T-cell (primary cell): Measurements from ENCODE around the gene ZSCAN21. TPM values are rescaled to one million over a fixed set of nuclear protein-coding genes. Genes with fewer than 3 reads are reported as not detected.

ENCODE experiments used
- ATAC-seq, 4 experiments: fragments of 200-7000 bp in 3 of 4; fragments of 150-1000 bp in 1 of 4; cut with Tn5 transposase; replicated peaks in 1 of 4; 1 replicate in 3 of 4; 2 replicates in 1 of 4; pipeline ENCODE4 v1.10.0; 2021; ENCODE audit warnings: moderate library complexity in 3 of 4, mild to moderate bottlenecking in 2 of 4, moderate number of reproducible peaks in 1 of 4
- CTCF ChIA-PET, 2 donors: fragments of 300-600 bp; sonication (Branson Sonifier 250); formaldehyde crosslinking; loops; one replicate each; lab custom pipeline; 2022; ENCODE audit warnings: antibody characterized with exemption in 2 of 2; lab: Charles Lee
- POLR2A ChIA-PET, 2 donors: fragments of 300-600 bp; sonication (Branson Sonifier 250); formaldehyde crosslinking; loops; one replicate each; lab custom pipeline; 2022; ENCODE audit warnings: antibody characterized with exemption in 2 of 2; lab: Charles Lee
- DNase-seq, 35 experiments: peaks; one replicate each; pipeline versions ENCODE4 v3.0.0 to v3.0.0-alpha.2; 2013 to 2023
- H3K27ac ChIP-seq: one replicate; pipeline ENCODE4 v1.5.1; 2013; ENCODE audit warnings: low read length
- H3K27me3 ChIP-seq, 2 experiments: replicated peaks in 1 of 2; 1 replicate in 1 of 2; 2 replicates in 1 of 2; pipeline versions ENCODE4 v1.6.1 to v1.7.0; 2013; ENCODE audit warnings: low read length in 1 of 2, mixed read lengths in 1 of 2; ENCODE audit not compliant: control insufficient read depth in 2 of 2, insufficient read depth in 2 of 2; ENCODE audit errors: extremely low read depth in 1 of 2
- H3K36me3 ChIP-seq, 2 donors: 1 replicate in 1 of 2; 2 replicates in 1 of 2; pipeline versions ENCODE4 v1.6.1 to v1.7.0; 2013; ENCODE audit warnings: low read length in 1 of 2; ENCODE audit not compliant: control insufficient read depth in 2 of 2, insufficient read depth in 1 of 2; ENCODE audit errors: extremely low read depth in 1 of 2
- H3K4me1 ChIP-seq, 2 experiments: 1 replicate in 1 of 2; 2 replicates in 1 of 2; pipeline versions ENCODE4 v1.6.1 to v1.7.0; 2013; ENCODE audit warnings: low read length in 2 of 2, mixed read lengths in 1 of 2; ENCODE audit not compliant: insufficient read depth in 2 of 2, control insufficient read depth in 1 of 2; ENCODE audit errors: extremely low read depth in 1 of 2
- H3K4me3 ChIP-seq, 2 donors: 1 replicate in 1 of 2; 2 replicates in 1 of 2; pipeline versions ENCODE4 v1.5.1 to v1.7.0; 2013; ENCODE audit warnings: mild to moderate bottlenecking in 2 of 2, low read length in 1 of 2, moderate library complexity in 1 of 2; ENCODE audit not compliant: control insufficient read depth in 1 of 2; ENCODE audit errors: extremely low read depth in 1 of 2
- H3K9me3 ChIP-seq: 2 replicates; pipeline ENCODE4 v1.7.0; 2013
- H3K27ac Mint-ChIP-seq, 2 donors: one replicate each; pipeline ENCODE4 v1.8.0; 2020 to 2021; ENCODE audit warnings: mild to moderate bottlenecking in 2 of 2, mixed read lengths in 2 of 2
- H3K27me3 Mint-ChIP-seq, 2 donors: one replicate each; pipeline ENCODE4 v1.8.0; 2021 to 2022; ENCODE audit warnings: mixed read lengths in 2 of 2
- H3K36me3 Mint-ChIP-seq: one replicate; pipeline ENCODE4 v1.8.0; 2021; ENCODE audit warnings: mixed read lengths
- H3K4me1 Mint-ChIP-seq, 3 donors: one replicate each; pipeline ENCODE4 v1.8.0; 2020 to 2022; ENCODE audit warnings: mixed read lengths in 3 of 3, mild to moderate bottlenecking in 1 of 3
- H3K4me3 Mint-ChIP-seq, 3 donors: one replicate each; pipeline ENCODE4 v1.8.0; 2020 to 2022; ENCODE audit warnings: mild to moderate bottlenecking in 3 of 3, mixed read lengths in 3 of 3, moderate library complexity in 3 of 3
- H3K9me3 Mint-ChIP-seq, 3 donors: one replicate each; pipeline ENCODE4 v1.8.0; 2020 to 2022; ENCODE audit warnings: mixed read lengths in 3 of 3
- WGBS: methylation state at CpG from one replicate; pipeline ENCODE4 v1.1.5; 2013; ENCODE audit warnings: missing lambda C conversion rate; ENCODE audit not compliant: insufficient coverage; 5-methylcytosine and 5-hydroxymethylcytosine counted together
- total RNA-seq, 35 experiments: library from RNA in 6 of 35; stranded (reverse) in 6 of 35; fragments of 120-200 nt in 1 of 35; gene quantifications; one replicate each; pipeline versions ENCODE4 v1.2.1 to v1.2.4 and lab custom pipeline; 2013 to 2026

ZSCAN21 gene
- total RNA-seq, 5 donors from 2014 or later (not counting 1 experiment from before 2014, with no cell fraction given): 4.4 to 9.9 (median 9.3) TPM

- H3K36me3 ChIP-seq: peaks cover 11 to 42% of the 10 kb centered on the region in 2 donors
- DNase-seq: no peak
- Mint-ChIP-seq H3K27me3 (no peaks in the 10 kb centered on the region), H3K27ac (no peak overlapping the region), H3K4me1 (peaks cover 38 to 47% (median 46%) of the 10 kb centered on the region in 3 donors), H3K36me3 (peaks cover 31% of the 10 kb centered on the region), H3K9me3 (no peaks in the 10 kb centered on the region), H3K4me3 (no peak overlapping the region)
- ATAC-seq: no peak
- H3K9me3 ChIP-seq: no peaks in the 10 kb centered on the region
- no peaks in the 10 kb centered on the region for H3K27me3 ChIP-seq
- WGBS: no CpG with 5 or more reads among the region's 3 CpGs
- peaks cover 5 to 15% of the 10 kb centered on the region in 2 experiments for H3K4me1 ChIP-seq
- POLR2A ChIA-PET: interaction anchor here in 1 of 2 donors (0.7 kb wide), 1 partner anchor 545 kb away, joined by 8 read pairs; no protein-coding TSS in a partner anchor
- CTCF ChIA-PET: interaction anchor here (0.6 to 1.0 kb wide), 3 partner anchors 15 to 410 kb away, joined by 3 to 4 read pairs (median 3); no protein-coding TSS in a partner anchor
- H3K27ac ChIP-seq: no peak overlapping the region
- H3K4me3 ChIP-seq: no peak overlapping the region
Measured at GRCh38 chr7:100021297-100021696, 28.3 kb upstream of the ZSCAN21 start.

- Histone ChIP-seq H3K4me1 (peaks cover 0 to 6% of the 10 kb centered on the region in 2 experiments), H3K27me3 (no peaks in the 10 kb centered on the region), H3K4me3 (no peak overlapping the region), H3K27ac (no peak overlapping the region), H3K36me3 (peaks cover 11 to 43% of the 10 kb centered on the region in 2 donors), H3K9me3 (no peaks in the 10 kb centered on the region)
- DNase-seq (no peak), ATAC-seq (no peak)
- ChIA-PET POLR2A (interaction anchor here in 1 of 2 donors (0.7 kb wide), 1 partner anchor 10 kb away, joined by 3 read pairs; no protein-coding TSS in a partner anchor), CTCF (no interaction called here)
- Mint-ChIP-seq H3K27me3 (no peaks in the 10 kb centered on the region), H3K27ac (no peak overlapping the region), H3K4me1 (peaks cover 32 to 37% (median 35%) of the 10 kb centered on the region in 3 donors), H3K36me3 (peaks cover 31% of the 10 kb centered on the region), H3K4me3 (no peak overlapping the region), H3K9me3 (no peaks in the 10 kb centered on the region)
- WGBS: 100% methylated on average over 1 of the region's 5 CpGs
Measured at GRCh38 chr7:100022621-100023020, 27.0 kb upstream of the ZSCAN21 start.

GRCh38 chr7:100023526-100023925 is 26.0 kb upstream of the ZSCAN21 start:
- H3K4me3 Mint-ChIP-seq: no peak overlapping the region
- no peaks in the 10 kb centered on the region for H3K27me3 ChIP-seq
- CTCF ChIA-PET: no interaction called here
- H3K4me1 ChIP-seq: peaks cover 0 to 5% of the 10 kb centered on the region in 2 experiments
- 93% methylated on average over 11 of the region's 12 CpGs for WGBS
- no peak overlapping the region for H3K27ac ChIP-seq
- POLR2A ChIA-PET: interaction anchor here in 1 of 2 donors (0.7 kb wide), 1 partner anchor 11 kb away, joined by 3 read pairs; no protein-coding TSS in a partner anchor
- no peak overlapping the region for H3K27ac Mint-ChIP-seq
- no peaks in the 10 kb centered on the region for H3K27me3 Mint-ChIP-seq
- no peaks in the 10 kb centered on the region for H3K9me3 ChIP-seq
- peaks cover 27% of the 10 kb centered on the region for H3K36me3 Mint-ChIP-seq
- peaks cover 25 to 30% (median 28%) of the 10 kb centered on the region in 3 donors for H3K4me1 Mint-ChIP-seq
- H3K4me3 ChIP-seq: no peak overlapping the region
- H3K36me3 ChIP-seq: peaks cover 11 to 42% of the 10 kb centered on the region in 2 donors
- H3K9me3 Mint-ChIP-seq: no peaks in the 10 kb centered on the region
- ATAC-seq: no peak
- DNase-seq: no peak

- POLR2A ChIA-PET: no interaction called here
Measured at GRCh38 chr7:100024020-100024619, 25.5 kb upstream of the ZSCAN21 start.

GRCh38 chr7:100027197-100027596 is 22.4 kb upstream of the ZSCAN21 start:
- Mint-ChIP-seq H3K36me3 (peaks cover 44% of the 10 kb centered on the region), H3K9me3 (no peaks in the 10 kb centered on the region), H3K4me1 (peaks cover 0 to 6% (median 2%) of the 10 kb centered on the region in 3 donors), H3K27ac (no peak overlapping the region), H3K27me3 (no peaks in the 10 kb centered on the region), H3K4me3 (no peak overlapping the region)
- no peak for DNase-seq
- no peak for ATAC-seq
- 93% methylated on average over 5 of the region's 11 CpGs for WGBS
- no peak overlapping the region for H3K4me3 ChIP-seq
- H3K27me3 ChIP-seq: no peaks in the 10 kb centered on the region
- H3K4me1 ChIP-seq: peaks cover 0 to 2% of the 10 kb centered on the region in 2 experiments
- no peaks in the 10 kb centered on the region for H3K9me3 ChIP-seq
- CTCF ChIA-PET: interaction anchor here in 1 of 2 donors (0.6 kb wide), 1 partner anchor 113 kb away, joined by 3 read pairs; no protein-coding TSS in a partner anchor
- peaks cover 16 to 60% of the 10 kb centered on the region in 2 donors for H3K36me3 ChIP-seq
- POLR2A ChIA-PET: no interaction called here
- H3K27ac ChIP-seq: no peak overlapping the region

More at GRCh38 chr7:100024020-100024619, 25.5 kb upstream of the ZSCAN21 start:
- DNase-seq (no peak), ATAC-seq (no peak)
- H3K4me1 ChIP-seq: peaks cover 0 to 2% of the 10 kb centered on the region in 2 experiments
- no peaks in the 10 kb centered on the region for H3K9me3 ChIP-seq
- no peaks in the 10 kb centered on the region for H3K27me3 ChIP-seq
- 100% methylated on average over 1 of the region's 12 CpGs for WGBS
- H3K4me3 ChIP-seq: no peak overlapping the region
- H3K27ac ChIP-seq: no peak overlapping the region
- Mint-ChIP-seq H3K36me3 (peaks cover 27% of the 10 kb centered on the region), H3K27me3 (no peaks in the 10 kb centered on the region), H3K9me3 (no peaks in the 10 kb centered on the region), H3K27ac (no peak overlapping the region), H3K4me3 (no peak overlapping the region), H3K4me1 (peaks cover 20 to 24% (median 22%) of the 10 kb centered on the region in 3 donors)
- CTCF ChIA-PET: interaction anchor here in 1 of 2 donors (0.5 kb wide), 1 partner anchor 54 kb away, joined by 3 read pairs; no protein-coding TSS in a partner anchor
- peaks cover 11 to 36% of the 10 kb centered on the region in 2 donors for H3K36me3 ChIP-seq

- ChIA-PET POLR2A (interaction anchor here in 1 of 2 donors (0.6 to 0.9 kb wide), 2 partner anchors 12 to 53 kb away, joined by 3 to 6 read pairs; no protein-coding TSS in a partner anchor), CTCF (interaction anchor here in 1 of 2 donors (0.9 kb wide), 1 partner anchor 29 kb away, joined by 6 read pairs; no protein-coding TSS in a partner anchor)
- Histone ChIP-seq H3K27ac (no peak overlapping the region), H3K4me1 (no peaks in the 10 kb centered on the region), H3K9me3 (no peaks in the 10 kb centered on the region), H3K27me3 (no peaks in the 10 kb centered on the region), H3K4me3 (no peak overlapping the region), H3K36me3 (peaks cover 4 to 59% of the 10 kb centered on the region in 2 donors)
- no peaks in the 10 kb centered on the region for H3K27me3 Mint-ChIP-seq
- ATAC-seq (no peak), DNase-seq (no peak)
- 93% methylated on average over 4 of the region's 5 CpGs for WGBS
- no peak overlapping the region for H3K27ac Mint-ChIP-seq
- peaks cover 0 to 2% (median 0%) of the 10 kb centered on the region in 3 donors for H3K4me1 Mint-ChIP-seq
- no peak overlapping the region for H3K4me3 Mint-ChIP-seq
- peaks cover 46% of the 10 kb centered on the region for H3K36me3 Mint-ChIP-seq
- H3K9me3 Mint-ChIP-seq: no peaks in the 10 kb centered on the region
Measured at GRCh38 chr7:100029596-100029995, 20.0 kb upstream of the ZSCAN21 start.
